ENCODE data around the gene SLC13A5.

DNA sequence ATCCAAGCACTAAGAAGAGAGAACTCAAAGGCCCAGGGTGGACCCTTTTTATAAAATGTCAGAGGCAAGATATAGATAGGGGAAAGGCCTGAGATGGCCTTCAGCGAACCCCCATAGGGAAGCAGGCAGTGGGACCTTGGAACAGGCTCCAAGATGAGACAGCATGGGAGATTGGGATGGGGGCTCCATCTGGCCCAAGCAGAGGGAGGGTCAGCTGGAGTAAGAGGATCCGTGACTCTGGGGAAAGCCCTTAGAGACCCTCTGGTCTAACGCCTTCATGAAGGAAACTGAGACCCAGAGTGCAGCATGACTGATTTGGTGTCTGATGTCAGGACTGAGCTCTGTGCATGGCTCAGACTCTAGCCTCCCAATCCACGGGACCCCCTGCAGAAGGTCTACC, 30.8 kb downstream of the SLC13A5 start:
- TF ChIP-seq CTCF (IDR thresholded peaks at IDR 0.05) = no peak
- TF ChIP-seq EZH2 (IDR thresholded peaks at IDR 0.05) = no peak
